ENCODE measurements around the gene FAT2.
A peak's percentile ranks its signal among the peaks of the same experiment; 100 is the strongest.

Gene FAT2, protein sequence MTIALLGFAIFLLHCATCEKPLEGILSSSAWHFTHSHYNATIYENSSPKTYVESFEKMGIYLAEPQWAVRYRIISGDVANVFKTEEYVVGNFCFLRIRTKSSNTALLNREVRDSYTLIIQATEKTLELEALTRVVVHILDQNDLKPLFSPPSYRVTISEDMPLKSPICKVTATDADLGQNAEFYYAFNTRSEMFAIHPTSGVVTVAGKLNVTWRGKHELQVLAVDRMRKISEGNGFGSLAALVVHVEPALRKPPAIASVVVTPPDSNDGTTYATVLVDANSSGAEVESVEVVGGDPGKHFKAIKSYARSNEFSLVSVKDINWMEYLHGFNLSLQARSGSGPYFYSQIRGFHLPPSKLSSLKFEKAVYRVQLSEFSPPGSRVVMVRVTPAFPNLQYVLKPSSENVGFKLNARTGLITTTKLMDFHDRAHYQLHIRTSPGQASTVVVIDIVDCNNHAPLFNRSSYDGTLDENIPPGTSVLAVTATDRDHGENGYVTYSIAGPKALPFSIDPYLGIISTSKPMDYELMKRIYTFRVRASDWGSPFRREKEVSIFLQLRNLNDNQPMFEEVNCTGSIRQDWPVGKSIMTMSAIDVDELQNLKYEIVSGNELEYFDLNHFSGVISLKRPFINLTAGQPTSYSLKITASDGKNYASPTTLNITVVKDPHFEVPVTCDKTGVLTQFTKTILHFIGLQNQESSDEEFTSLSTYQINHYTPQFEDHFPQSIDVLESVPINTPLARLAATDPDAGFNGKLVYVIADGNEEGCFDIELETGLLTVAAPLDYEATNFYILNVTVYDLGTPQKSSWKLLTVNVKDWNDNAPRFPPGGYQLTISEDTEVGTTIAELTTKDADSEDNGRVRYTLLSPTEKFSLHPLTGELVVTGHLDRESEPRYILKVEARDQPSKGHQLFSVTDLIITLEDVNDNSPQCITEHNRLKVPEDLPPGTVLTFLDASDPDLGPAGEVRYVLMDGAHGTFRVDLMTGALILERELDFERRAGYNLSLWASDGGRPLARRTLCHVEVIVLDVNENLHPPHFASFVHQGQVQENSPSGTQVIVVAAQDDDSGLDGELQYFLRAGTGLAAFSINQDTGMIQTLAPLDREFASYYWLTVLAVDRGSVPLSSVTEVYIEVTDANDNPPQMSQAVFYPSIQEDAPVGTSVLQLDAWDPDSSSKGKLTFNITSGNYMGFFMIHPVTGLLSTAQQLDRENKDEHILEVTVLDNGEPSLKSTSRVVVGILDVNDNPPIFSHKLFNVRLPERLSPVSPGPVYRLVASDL (N-terminal part only)

DNA sequence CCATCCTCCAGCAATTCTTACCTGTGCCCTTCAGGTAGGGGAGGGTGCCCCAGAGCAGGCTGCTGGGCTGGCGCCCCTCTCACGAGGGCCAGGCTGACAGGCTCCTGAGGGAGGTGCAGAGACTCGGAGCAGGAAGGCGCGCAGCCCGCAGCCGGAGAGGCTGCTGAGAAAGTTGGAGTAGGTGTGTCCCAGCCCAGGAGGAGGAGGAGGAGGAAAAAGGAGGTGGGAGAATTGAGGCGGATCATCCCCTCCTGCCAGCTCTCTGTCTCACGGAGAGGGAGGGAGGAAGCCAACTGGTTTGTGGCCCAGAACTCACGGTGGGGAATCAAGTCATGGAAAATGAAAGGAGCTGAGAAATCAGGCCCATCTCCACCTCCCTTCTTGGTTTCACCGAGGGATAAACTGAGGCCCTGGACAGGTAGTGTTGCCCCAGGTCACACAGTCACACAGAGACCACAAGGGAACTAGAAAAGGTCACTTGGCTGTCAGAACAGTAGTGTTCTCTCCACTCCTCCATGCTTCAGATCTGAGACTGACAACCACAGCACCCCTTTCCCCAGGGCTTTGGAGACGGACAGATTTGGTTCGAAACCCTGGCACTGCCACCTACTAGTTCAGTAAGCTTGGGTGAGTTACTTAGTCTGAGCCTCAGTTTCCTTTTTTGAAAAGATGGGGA, at the start of gene FAT2:
Gene FAT2 (minus strand): TSS at position 188 of the 676 bp plus-strand sequence. CDS start 22,400 bp downstream, outside the sequence.
- no peak for DNase-seq

DNA sequence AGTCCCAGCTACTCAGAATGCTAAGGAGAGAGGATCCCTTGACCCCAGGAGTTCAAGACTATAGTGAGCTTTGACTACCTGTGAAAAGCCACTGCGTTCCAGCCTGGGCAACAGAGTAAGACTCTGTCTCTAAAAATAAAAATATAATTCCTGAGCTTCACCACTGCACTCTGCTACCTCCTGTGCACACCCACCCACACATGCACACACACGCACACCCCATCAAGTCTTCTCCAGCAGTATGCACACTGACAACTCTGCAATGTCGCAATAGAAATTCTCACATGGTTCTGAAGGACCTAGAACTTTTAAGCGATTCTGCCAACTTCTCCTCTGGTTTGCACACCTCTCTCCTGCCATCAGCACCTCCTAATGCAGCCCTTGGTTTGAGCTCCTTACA, 47.5 kb upstream of the FAT2 start:
- no peak for DNase-seq

DNA sequence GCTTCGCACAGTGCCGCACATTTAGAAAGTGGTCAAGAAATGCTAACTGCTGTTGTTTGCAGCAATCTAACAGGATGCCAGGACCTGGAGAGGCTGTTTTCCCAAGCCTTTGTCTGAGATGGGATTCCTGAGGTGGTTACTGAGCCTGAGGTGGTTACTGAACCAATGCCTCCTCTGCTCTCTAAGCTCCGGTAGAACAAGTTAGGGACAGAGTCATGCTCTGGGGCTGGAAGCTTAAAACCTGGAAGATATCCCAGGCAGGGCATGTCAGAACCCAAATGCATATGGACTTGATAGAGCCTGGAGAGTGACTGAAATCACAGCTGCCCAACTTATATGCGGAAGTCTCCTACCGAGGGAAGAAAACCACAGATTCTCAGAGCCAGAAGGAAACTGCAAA, 46.5 kb upstream of the FAT2 start:
- no peak for DNase-seq

DNA sequence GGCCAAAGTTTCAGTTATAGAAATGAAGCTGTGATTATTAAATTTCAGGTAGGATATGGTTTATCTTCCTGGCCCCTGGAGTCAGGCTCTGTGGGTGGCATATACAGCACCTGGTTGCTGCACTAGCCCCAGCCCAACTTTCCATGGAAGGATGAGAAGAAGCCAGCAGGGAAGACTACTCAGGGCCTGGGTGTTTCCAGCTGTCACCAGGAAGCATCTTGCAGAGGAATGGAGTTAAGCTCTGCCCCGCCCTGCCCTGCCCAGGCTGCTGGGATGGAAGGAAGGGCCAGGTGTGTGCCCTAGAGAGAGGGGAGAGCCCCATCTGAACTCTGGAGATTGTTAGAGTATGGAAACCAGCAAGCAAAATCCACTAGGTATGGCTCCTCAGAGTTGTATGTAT, 42.8 kb upstream of the FAT2 start:
- no peak for DNase-seq

DNA sequence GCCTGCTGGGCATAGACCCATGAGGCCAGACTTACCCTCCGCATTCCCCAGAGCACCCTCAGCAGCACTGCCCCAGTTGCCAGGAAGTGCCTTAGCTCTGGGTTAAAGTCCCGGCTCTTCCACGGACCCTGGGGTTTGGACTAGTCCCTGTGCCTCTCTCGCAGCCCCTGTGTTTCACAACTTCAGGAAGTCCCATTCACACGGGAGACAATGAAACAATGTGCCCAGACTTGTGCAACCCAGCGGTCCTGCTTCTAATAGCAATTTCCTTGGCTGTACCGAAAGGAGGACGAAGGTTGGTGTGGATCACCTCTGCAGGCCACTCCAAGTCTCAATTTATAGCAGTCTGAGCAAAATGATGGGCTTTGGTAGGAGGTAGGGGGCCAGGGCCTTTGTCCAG, 41.8 kb upstream of the FAT2 start:
- DNase-seq: no peak

DNA sequence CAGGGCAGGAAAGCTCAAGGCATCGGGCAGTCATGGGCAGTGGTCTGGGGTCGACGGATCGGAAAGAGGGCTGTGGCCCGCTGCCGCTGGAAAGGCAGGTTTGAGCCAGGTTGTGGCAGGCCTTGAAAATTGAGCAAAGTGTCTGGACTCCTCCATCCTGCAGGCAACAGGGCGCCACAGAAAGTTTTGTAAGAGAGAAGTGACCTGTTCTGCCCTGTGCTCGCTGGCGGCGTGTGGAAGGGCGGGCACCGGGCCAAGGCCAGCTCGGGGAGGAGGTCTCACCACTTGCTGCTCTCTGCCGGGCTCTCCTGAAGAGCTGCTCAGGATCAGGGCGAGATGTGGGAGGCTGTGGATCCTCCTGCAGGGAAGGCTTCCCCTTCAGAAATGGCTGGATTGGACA, 41.4 kb upstream of the FAT2 start:
- no peak for DNase-seq

DNA sequence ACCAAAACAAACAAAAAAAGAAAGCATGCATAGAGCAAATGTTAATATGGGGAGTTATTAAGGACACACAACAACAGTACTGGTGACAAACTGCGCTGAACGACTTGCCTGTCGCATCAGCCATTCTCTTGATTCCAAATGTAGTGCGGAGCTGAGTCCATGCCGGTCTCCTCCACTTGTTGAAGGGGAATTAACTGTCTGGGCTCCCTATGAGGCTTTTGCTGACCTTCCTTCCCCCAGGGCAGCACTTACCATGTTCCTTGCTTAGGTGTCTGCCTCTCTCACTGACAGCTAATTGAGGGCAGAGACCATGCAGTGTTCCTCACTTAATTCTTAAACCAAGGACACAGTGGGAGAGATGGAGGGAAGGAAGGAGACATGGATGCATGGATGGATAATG, 40.8 kb upstream of the FAT2 start:
- no peak for DNase-seq

DNA sequence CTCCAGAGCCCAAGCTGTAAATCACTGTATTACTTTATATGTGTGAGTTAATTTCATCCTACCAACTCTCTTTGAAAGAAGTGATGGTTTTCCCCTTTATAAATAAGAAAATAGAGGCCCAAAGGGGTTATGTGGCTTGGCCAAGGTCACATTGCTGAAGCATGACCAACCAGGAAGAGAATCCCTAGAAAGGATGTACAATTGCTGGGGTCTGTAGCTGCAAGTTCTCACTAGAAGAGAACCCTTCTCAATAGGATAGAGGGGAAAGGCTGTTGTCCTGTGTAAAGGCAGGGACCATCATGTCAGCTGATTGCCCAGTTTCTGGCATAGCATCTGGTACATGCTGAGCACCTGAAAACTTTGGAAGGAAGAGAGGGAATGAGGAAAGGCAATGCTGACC, 39.0 kb upstream of the FAT2 start:
- no peak for DNase-seq

DNA sequence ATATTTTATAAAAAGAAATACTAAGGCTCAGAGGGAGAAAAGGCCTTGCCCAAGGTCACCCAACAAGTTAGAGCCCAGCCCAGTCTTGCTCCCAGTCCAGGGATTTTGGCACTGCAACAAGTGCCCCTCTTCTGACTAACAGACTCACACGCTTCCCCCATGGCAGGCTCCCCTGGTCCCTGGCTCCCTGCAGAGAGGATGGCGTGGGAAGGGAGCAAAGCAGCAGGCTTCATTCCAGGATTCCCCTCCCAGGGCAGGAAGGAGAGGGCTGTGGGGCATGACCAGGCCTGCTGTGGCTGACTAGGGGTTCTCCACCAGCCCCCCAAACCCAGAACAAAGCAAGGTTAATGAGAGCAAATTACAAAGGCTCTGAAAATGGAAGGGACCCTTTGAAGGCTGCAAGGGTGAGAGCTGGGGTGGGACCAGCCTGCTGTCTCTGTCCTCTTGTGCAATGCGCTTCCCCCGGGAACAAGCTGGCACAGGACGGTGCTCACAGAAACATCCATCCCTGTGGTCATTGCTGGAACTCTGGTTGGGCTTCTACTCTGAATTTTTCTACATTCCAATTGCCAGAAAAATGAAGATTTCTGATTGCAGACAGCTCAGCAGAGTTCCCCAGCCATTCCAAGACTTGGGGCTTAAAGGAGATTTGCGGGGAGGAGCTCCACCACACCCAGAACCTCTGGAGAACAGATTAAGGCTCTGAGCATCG, 37.1 kb upstream of the FAT2 start:
- no peak for DNase-seq

DNA sequence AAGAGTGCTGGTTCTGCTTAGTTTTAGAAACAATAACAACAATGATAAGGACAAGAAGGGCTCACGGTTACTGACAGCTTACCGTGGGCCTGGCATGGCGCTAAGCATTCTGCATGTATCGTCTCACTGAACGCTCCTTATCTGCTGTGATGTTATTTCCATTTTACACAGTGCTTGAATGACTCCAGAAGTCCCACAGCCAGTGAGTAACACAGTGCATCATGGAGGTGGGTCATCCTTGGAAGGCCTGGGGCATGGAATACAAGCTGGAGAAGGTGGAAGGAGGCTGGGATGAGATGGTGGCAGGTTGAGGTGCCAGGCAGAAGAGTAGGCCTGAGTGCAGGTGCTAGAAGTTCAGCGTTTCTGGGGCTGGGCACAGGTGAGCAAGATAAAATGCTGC, 36.5 kb upstream of the FAT2 start:
- DNase-seq: no peak

DNA sequence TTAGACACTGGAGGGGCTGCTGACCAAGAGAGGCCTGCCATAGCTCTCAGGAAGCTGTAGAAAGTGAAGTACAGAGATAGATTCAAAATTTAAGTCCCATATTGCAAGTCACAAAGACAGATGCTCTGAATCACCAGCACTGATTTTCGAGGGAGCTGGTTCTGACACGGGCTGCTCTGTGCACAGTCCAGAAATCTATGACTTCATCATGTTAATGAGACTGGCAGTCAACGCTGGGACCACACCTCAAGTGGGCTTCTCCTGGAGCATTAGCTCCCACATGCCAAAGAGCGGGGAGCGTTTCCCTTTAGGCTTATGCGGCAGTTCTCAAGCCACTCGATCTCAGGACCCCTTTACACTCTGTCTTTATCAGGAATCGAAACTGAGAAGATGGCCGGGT, 34.2 kb upstream of the FAT2 start:
- DNase-seq: no peak

DNA sequence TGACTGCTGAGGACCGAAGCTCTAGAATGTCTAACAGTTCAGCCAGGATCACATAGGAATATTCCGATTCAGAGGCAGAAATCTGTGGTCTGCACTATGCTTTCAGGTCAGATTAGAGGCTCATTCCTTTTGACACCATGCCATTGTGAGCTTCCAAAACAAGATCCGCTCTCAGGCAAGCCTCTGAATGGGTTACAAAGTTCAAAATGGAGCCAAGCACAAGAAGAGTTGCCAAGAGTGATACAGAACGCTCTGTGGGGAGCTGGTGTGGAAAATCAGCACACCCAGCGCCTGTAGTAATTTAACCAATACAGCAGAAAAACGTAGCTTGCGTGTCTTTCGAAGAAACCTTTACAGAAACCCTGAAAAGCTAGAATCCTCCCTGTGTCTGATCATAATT, 33.3 kb upstream of the FAT2 start:
- DNase-seq: no peak

DNA sequence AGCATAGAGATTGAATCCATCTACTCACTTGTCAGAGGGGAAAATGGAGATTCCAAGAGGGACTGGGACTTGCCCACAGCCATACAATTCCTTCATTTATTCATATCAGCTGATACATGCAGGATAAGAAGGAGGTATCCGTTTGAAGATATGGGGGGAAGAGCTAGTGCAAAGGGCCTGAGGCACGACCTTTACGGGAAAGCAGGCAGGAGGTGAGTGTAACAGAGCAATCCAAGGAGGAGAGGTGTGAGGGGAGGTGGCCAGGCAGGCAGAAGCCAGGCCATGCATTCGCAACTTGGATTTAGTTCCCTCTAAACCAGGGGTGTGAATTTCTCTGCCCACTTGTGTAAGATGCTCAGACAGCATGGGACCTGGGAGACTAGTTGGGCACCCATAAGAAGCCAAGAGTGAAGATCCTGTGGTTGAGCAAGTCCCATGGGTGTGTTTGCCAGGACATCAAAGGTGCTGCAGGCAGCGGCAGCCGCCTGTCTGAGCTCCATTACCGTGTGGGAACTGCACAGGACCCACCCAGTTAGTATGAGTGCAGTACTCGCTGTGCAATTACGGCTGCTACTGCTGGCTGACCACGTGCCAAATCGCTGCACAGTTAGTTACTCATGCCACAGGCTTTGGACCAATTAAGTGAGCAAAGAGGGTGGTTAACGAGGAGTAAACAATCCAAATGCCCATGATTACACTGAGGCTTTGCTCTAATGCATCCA, 31.4 kb upstream of the FAT2 start:
- DNase-seq: peak; percentile 57

DNA sequence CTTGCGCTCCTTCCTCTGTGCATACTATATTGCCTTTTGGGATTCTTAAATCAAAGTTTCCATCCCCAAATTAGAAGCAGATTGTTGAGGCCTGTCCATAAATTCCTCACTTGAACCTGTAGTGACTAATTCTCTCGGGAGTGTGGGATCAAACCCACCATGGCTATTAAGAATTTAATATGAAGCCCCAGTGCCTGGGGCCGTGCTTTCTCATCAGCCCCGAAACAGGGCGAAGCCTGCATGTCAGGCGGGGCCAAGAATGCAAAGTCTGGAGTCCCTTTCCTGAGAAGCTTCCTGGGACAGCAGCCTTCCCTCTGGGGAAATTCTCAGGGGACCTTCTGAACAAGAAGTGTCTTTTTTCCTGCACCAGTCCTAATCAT, 29.3 kb upstream of the FAT2 start:
- DNase-seq: no peak

DNA sequence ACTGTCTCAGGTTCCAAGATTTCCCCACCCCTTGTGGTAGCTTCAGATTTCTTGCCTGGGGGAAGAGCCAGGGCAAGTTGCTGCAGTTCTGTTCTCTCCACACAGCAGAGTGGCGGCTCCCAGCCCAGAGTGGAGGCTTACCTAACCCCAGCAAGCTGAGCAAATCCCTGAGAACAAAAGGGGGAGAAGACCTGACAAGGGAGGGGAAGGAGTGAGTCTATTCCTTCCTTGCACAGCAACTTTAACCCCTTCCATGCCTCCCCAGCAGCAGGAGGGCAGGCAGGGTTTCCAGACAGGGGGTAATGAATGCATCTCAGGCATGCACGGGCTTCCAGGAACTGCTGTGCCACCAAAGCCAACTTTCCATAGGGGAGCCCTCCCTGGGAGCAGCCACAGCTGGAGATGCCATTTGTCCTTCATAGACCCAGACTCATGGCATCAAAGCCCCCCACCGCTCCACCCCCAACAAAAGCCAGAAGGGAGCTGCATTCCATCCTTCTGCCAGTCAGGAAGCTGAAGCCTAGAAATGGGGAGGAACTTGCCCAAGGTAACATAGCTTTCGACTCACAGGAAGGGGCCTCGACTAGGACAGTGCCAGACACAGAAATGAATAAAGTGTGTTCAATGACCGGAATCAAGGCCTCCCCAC, 28.8 kb upstream of the FAT2 start:
- no peak for DNase-seq

DNA sequence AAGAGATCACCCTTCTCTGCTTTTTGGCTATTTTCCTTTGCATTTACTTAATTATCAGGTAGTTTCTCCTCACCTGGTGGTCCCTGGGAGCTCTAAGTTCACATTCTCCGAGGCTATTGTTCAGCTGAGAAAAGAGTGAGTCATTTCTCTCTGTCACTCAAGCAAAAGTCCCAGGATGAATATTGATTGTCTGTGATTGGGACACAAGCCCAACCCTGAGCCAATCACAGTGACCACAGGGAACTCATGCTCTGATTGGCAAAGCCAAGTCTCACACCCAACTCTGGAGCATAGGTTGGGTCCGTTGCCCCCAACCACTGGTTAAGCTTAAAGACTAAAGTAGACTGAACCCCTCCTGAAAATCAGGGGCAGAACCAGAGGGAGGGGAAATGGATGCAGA, 27.8 kb upstream of the FAT2 start:
- no peak for DNase-seq

DNA sequence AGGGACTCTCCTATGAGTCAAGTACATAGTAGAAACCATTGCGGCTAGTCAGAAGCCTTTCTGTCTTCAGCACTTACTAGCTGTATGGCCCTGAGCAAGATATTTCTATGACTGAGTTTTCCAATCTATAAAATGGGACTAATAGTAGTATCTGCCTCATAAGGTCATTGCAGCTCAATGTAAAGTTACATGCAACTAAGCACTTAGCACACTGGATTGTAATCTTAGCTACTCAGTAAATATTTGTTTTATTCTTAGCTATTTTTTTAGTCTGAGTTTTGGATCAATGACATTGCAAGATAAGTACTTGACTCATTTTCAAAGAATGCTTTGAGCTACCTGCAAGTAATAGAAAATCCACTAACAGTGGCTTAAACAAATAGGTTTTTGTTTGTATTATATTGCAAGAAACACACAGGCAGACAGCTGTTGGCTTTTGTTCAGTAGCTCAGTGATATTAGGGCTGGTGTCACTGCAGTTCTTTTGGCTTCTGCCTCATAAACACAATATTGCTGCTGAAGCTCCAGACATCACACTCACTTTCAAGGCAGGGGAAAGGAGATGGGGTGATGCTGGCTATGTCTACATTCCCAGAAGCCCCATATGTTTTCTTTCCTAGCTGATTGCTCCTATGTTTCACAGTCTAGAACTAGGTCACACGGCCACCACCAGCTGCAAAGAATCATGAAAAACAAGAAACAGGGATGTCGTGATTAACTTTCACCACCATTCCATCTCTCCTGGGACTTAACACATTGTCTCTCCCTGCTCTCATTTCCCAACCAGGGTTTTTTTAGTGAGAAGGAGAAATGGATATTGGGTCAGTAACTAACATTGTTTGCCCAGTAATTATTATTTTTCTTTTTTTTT, 26.9 kb upstream of the FAT2 start:
- DNase-seq: no peak

DNA sequence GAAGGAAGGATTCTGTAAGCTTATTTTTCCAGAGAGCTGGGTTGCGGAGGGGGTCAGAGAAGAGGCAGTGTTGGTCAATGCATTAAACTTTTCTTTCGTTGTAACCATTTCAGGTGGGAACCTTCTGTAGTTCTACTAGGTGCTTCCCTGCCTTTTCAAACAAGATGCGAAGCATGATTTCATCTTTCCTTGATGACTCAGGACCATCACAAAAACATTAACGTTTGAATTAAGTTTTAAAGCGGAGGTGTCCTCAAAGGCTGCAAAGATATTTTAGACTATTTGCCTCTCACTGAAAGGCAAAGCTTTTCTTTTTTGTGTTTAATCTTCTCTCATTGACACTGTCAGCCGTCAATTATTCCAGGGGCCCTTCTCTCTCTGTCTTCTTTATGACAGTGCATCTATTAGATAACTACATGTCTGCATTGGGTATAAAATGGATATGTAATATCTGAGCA, 26.3 kb upstream of the FAT2 start:
- DNase-seq: no peak

DNA sequence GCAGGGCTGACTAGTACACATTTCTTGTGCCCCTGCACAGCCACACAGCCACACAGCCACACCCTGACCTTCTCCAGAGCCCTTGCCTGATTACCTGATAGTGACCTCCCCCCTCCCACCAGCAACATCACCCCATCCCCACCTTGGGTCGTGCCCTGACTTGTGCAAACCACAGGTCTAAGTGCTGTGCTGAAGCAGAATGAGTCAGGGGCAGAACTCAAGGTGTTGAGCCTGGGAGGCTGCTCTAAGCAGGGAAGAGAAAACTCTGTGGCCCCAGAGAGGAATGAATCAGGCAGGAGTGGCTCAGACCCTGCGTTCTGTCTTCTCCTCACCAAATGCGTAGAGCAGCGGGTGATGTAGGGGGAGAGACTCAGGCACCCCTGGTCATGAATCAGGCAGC, 24.3 kb upstream of the FAT2 start:
- no peak for DNase-seq

DNA sequence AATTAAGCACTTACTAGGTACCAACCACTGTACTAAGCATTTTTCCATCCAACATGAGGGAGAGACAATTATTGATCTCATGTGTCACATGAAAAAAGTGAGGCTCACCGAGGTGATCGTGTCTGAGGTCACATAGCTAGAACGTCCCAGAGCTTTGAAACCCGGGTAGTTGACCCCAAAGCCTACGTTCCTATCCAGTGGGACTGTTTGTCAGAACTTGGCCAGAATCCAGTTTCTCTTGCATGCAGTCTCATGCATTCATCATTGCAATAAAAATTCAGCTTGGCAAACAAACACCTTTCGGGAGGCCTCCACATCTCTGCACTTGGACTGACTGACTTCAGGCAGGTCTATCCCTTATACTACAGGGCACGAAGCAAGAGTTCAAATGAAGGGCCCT, 23.4 kb upstream of the FAT2 start:
- no peak for DNase-seq

Data from NCI-H2029 treated with DMSO at 0.1 percent for 48 hours (cell line).